ENCODE results near the gene WWTR1. TPM values are rescaled to one million over a fixed set of nuclear protein-coding genes. Genes with fewer than 3 reads are reported as not detected.

WWTR1 gene
- total RNA-seq, 1 donor from 2014 or later, result 42.1 TPM

DNA sequence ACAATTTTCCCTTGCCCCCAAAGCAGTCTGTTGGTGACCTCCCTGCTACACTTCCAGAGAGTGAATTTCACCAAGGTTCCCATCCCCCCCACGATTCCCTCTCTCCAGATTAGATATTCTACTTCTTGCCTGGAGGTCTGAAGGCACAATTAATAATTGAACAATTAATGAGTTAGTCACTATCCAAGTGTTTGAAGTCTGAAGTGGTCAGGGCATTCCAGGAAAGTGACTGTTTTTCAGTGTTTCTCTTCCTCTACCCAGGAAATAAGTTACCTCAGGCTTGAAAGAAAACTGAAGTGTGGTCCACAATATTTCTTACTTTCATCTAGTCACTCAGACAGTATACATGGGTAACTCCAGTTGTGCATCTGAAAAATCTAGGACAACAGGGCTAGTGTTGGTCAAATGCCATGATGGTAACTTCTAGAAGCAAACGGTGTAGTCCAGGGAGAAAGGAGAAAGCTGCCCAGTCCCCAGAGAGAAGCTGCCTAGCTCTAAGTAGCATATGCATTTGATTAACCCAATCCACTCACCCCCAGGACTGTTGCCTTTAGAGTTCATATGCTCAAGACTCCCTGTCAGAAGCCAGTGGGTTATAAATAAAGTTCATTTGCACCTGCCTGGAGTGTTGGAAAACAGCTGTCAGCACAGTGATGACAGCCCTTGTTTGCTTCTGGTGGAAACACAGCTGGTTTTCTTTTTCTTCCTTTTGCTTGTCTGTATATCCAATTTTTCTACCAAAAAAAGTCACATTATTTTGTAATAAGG lies 185.6 kb downstream of the WWTR1 start:
- Histone ChIP-seq H3K4me3 (ENCODE audit: low read depth, low read length) (no peak overlapping the region), H3K36me3 (ENCODE audit: control insufficient read depth, insufficient read depth, low read length) (no peaks in the 10 kb centered on the region), H3K27me3 (ENCODE audit: control insufficient read depth, insufficient read depth, low read length) (no peaks in the 10 kb centered on the region)
- TF ChIP-seq CTCF (IDR thresholded peaks at IDR 0.05; ENCODE audit: insufficient read depth, low read length, poor library complexity, severe bottlenecking), result no peak
- DNase-seq (ENCODE audit: low read depth), result peak; percentile 94

GRCh38 chr3:149470381-149470780 lies 187.4 kb downstream of the WWTR1 start:
- no peak for TF ChIP-seq CTCF (IDR thresholded peaks at IDR 0.05; ENCODE audit: insufficient read depth, low read length, poor library complexity, severe bottlenecking)
- no peak overlapping the region for H3K4me3 ChIP-seq (ENCODE audit: low read depth, low read length)
- H3K27me3 ChIP-seq (ENCODE audit: control insufficient read depth, insufficient read depth, low read length), result no peaks in the 10 kb centered on the region
- DNase-seq (ENCODE audit: low read depth), result no peak
- no peaks in the 10 kb centered on the region for H3K36me3 ChIP-seq (ENCODE audit: control insufficient read depth, insufficient read depth, low read length)

DNA sequence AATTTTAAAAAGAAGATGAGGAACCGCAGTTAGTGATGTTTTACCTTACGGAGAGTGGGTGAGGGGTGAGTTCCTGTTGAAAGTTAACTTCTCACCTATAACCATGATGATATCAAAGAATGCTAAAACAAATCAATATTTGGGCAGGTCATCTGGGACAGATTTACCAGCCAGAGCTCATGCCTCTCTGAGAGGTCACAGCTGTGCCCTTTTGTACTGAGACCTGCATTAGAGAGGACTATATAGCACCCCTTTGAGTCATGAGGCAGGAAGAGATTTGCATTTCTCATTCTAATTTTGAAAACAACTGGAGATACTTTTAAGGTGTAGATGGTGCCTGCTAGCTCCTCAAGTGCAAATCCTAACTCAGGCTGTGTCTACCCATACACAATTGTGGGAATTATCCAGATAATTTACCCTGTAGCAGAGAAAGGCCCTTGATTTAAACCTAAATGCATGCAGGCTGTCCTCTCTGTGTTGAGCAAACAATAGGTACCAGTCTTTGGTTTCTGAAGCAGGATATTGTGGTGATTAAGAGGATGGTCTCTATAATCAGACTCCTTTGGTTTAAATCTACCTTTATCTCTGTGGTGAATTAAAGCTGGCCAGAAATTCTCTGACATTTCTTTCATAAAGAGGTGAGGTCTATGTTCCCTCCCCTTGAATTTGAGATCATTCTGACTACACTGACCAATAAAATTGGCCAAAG lies 189.2 kb downstream of the WWTR1 start:
- H3K36me3 ChIP-seq (ENCODE audit: control insufficient read depth, insufficient read depth, low read length), result no peaks in the 10 kb centered on the region
- H3K4me3 ChIP-seq (ENCODE audit: low read depth, low read length), result no peak overlapping the region
- no peak for TF ChIP-seq CTCF (IDR thresholded peaks at IDR 0.05; ENCODE audit: insufficient read depth, low read length, poor library complexity, severe bottlenecking)
- H3K27me3 ChIP-seq (ENCODE audit: control insufficient read depth, insufficient read depth, low read length), result no peaks in the 10 kb centered on the region
- DNase-seq (ENCODE audit: low read depth), result no peak

Other genes with a start within 250 kb of the WWTR1 start
- not detected in 2 replicates for gene TM4SF4, start 183.3 kb downstream of the WWTR1 start, total RNA-seq
- gene COMMD2, start 94.5 kb upstream of the WWTR1 start, total RNA-seq, result 31.9 and 44.4 TPM in 2 replicates
- not detected in 2 replicates for gene ANKUB1, start 134.5 kb upstream of the WWTR1 start, total RNA-seq
- 34.6 and 43.4 TPM in 2 replicates for gene RNF13, start 155.2 kb upstream of the WWTR1 start, total RNA-seq